Stimulated activated CD4-positive, alpha-beta T cell treated with anti-CD3 and anti-CD28 coated beads, Interleukin-4, amount 100 ng/mL, for 48 hours (primary cell): ENCODE data around the gene MYO1B.

Experiments
- DNase-seq, 2 donors: peaks; one replicate each; pipeline ENCODE4 v3.0.0-alpha.2; 2020; ENCODE audit warnings: low read depth in 2 of 2

MYO1B gene

GRCh38 chr2:191298306-191298705, 53.1 kb downstream of the MYO1B start:
- no peak for DNase-seq

- no peak for DNase-seq
Measured at GRCh38 chr2:191299010-191299409, 53.8 kb downstream of the MYO1B start.

- no peak for DNase-seq
Measured at GRCh38 chr2:191299866-191300265, 54.7 kb downstream of the MYO1B start.

- no peak for DNase-seq
Measured at GRCh38 chr2:191301971-191302370, 56.8 kb downstream of the MYO1B start.

DNA sequence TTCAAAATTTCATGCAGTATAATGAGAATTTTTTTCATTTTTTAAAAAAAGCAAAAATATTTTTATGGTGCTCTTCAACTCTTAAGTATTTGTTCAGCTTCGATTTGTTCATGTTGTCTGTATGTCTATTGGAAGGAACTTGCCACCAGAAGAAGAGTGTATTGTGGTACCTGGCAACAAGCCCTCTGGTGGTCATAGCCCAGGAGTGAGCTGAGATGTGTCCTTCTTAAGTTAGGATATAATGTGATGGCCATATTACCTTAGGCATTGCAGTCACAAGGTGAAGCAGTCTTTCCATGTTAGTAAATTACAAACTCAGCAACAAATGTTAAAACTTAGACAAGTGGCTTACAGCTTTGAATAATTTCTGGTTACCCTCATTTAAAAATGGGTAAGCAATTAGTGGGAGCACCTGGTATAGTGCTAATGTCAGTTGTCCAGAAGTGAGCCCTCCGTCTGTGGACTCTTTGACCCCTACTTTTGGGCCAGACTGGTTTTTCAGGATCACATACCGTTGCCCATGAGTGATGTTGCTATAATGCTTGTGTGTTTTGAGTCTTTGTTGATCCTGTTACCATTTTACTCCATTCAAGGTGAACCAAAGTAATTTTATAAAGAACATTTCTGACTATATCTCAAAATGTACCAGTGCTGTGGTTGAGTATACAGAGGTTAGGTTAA, 57.4 kb downstream of the MYO1B start:
- no peak for DNase-seq

DNA sequence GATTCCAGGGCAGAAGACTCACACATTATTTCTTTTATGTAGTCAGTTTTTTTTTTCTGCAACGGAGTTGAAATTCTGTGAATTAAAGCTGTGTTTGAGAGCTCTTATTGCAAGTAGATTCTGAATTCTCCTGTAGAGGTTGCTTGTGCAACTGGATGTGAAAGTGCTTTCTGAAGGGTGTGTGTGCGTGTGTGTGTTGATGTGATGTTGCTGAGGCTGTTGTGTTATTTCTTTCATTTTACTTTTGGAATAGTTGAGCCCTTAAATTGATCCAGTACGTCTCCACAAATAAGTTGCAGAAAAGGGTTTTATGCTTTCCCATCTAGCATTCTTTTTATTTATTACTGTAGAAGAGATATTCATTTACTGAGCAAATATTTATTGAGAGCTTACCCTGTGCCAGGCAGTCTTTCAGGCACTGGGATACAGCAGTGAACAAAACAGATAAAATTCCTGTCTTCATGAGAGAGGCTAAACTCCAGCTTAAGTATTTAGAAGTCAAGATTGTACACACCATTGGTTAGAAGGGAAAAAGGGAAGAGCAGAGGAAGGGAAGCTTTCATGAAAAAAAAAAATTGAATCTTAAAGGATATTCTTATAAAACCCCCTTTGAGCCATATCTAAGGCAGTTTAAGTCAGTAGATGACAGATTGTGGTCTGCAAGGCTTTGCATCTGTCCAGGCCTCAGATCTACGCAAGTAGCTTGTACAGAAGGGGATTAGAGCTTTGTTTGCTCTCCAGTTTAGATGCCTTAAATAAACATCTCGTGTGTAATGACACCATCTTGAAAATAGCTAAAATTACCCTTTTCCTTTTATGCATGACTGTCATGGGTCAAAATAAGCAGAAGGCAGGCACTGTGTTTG, 58.2 kb downstream of the MYO1B start:
- no peak for DNase-seq

GRCh38 chr2:191304939-191305875, 60.0 kb downstream of the MYO1B start:
- DNase-seq: no peak

DNA sequence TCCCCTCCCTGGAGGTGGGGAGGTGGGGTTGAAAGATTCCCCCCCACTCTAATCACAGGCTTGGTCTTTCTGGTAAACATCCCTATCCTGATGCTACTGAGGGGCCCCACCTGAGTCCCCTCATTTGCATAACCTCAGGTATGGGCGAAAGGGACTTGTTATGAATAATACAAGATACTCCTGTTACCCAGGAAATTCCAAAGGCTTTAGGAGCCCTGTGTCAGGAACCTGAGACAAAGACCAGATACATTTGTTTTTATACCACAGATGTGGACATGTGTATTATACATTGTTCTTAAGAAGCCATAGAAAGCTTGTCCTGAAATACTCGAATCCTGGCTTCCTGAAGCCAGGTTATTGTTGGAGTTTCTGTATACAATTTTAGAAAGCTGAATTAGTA, 62.8 kb downstream of the MYO1B start:
- no peak for DNase-seq

DNA sequence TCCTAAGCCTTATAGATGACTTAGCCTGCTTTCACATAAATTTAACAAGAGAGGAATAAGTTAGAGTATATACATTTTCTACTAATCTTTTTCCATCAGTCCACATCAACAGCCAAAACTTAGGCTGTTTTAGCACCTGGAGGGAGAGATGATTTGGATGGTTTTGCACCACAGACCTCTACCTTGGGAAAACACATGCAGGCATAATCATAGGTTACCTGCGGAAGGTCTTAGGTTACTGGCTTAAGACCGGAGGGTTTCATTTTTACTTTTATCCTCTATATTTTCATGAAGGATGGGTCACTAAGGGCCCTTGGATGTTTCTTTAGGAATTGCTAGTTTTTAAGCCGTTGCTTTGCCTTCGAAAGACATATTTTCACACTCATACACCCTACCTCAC, 66.0 kb downstream of the MYO1B start:
- DNase-seq: no peak

- DNase-seq: no peak
Measured at GRCh38 chr2:191311627-191312026, 66.4 kb downstream of the MYO1B start.

DNA sequence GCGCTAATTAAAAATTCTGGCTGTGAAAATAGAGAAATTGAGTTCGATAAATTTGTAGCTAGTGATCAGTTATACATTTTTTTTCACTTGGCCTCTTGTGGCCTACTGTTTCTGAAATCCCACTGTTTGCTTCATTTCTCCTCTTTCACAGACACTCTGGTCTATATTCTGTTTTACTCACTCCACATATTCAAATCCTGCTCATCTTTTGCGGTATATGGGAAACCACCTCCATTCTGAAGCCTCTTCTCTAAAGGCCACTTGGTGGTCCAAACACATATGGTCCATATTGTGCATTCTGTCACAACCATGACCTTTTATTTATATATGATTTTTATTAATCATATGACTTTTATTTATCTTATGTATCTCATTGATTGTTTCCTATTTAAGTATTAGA, 67.0 kb downstream of the MYO1B start:
- no peak for DNase-seq

- no peak for DNase-seq
Measured at GRCh38 chr2:191312662-191313061, 67.5 kb downstream of the MYO1B start.

DNA sequence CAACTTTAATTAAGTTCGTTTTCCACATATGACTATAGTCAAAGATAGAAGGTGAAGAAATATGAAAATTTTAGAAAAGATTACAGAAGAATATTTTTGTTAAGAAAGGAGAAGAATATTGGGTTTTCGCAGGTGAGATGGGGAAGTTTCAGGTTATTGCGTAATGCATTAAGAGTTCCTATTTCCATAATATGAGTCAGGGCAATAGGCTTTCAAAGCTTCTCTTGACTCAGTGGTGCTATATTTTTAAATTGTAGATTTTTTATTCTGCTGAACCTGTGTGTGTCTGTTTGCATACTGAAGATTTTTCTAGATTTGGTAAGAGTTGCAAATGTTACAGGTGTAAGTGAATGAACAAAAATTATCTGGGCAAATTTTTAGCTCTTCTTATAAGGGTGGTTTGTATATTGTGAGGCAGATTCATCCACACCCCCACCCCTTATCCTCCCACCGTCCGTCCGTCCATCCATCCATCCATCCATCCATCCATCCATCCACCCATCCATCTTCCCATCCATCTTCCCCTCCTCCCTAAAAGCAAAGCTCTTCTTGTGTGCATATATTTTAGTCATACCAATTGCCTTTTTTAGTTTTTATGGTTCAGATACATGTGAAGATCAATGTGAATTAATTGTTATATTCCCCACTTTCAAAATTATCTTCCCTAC, 69.6 kb downstream of the MYO1B start:
- DNase-seq: no peak

DNA sequence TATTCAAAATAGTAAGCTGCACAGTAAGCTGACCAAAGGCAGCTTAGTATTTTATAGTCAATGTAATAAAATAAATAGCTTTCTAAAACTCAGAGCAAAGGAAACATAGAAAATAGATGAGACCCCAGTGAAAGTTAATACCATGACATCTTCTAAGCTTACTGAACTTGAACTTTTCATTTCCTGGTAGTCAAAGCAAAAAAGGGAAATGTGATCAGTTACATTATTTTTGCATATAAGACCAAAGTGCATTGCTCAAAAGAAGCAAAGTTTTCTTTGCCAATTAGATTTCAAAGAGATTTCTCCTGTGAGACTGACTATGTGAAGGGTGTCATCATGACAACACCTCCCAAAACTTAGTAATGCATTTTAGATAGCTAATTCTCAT, 70.2 kb downstream of the MYO1B start:
- no peak for DNase-seq

DNA sequence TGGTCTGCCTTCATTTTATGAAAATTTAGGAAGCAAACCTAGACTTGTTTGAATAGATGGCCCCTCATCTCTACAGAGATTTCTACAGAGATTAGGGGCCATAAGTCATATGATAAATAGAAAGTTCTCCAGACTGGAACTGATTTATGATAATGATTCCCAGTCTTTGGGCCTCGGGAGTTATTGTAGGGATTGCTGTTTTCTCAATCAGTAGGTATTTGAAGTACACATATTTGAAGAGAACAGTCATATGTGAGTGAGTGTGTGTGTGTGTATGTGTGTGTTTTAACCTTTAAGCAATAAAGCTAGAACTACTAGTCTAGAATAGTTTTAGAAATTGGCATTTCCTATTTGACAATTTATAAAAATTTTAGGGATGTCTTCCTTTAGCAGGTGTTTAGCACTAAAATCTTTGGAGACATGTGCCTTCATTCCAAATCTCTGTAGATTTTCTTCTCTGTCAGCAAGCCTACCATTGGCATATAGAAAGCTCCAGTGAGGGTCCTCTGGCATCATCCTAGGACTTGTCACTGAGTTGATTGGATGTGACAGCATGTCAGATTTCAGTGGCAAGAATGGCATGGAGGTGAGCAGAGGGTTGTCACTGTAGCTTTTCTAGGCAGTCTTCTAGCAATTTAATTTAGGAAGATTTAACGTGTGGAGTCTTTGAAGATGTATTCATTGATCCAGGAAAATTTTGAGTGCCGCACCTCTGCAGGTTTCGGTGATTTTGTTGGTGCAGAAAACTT, 71.2 kb downstream of the MYO1B start:
- DNase-seq: no peak

DNA sequence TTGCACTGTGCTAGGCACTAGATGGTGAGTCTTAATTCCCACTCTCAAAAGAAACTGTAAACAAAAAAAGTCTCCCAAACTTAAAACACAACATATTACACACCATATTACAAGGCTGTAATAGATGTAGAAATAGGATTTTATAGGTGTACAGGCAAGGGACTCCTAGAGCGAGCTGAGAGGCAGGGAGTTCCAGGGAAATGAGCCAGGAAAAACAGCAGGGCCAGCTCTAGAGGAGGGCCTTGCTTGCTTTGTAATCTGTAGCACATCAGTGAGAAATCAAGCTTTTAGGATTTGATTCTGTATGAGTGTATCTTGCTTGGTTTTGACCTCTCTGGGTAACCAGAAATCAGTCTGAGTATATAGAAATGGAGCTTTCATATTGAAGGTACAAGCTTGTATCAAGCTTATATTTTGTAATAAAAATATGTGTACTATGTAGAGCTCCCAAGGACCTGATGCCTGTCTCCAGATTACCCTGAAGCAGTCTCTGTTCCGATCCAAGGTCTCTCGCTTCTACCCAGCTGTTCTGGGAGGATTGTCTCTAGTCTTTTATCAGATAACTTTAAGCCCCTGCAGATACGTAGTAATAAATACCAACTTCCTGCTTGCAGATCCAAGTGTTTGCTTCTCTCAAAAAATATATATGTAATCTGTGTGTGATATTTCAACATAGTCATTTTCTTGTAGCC, 73.0 kb downstream of the MYO1B start:
- DNase-seq: no peak

DNA sequence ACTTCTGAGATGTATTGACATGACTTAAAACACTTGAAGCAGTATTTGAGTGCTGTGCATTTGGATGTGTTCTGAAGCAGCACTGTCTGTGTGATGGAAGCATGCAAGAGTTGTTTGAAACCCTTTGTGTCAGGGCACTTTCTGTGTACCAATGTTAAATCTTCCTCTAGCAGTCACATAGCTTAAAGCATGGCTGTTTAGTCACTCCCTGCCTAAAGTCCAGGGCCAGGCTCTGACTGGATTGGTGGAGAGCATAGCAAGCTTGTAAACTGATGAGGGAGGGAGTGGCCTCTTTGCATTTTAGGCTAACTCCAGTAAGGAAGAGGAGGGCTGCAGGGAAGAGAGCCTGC, 73.5 kb downstream of the MYO1B start:
- DNase-seq: no peak

GRCh38 chr2:191319186-191319585, 74.0 kb downstream of the MYO1B start:
- no peak for DNase-seq

- DNase-seq: no peak
Measured at GRCh38 chr2:191320881-191321280, 75.7 kb downstream of the MYO1B start.

DNA sequence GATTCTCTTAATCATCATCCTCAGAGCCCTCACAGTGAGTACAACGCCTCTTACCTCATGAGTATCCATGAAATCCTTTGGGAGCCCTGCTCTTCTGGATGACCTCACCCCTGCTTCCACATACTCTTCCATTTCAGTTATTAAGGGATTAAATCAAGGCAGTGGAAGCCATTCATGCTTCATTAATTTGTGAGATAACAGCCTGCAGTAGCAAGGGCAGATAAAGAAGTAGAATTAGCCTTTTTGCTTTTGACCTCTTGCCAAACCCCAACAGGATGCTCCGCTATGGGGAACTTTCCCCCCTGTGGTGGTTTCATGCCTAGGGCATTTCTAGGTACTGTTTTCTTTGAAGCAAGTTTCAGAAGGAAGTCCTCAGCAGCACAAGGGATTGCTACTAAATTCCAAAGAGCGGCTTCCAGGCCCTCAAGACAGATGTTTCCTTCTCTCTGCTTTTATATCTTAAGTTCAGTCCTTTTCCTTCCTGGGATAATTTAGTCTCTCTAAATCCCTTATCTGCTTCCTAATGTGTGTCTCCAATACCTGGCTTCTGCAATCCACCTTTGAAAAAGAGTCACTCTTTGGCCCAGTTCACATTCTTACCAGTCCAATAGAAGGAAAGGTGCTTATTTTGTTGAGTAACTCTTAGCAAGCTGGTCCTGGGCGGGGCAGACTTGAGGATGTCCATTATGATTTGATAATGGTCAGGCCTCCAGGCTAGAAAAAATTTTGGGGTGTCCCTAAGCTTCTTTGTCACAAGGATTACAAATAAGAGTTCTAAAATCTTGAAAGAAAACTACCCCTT, 76.9 kb downstream of the MYO1B start:
- no peak for DNase-seq
